Measurements from ENCODE around the gene TNFRSF19.

DNA sequence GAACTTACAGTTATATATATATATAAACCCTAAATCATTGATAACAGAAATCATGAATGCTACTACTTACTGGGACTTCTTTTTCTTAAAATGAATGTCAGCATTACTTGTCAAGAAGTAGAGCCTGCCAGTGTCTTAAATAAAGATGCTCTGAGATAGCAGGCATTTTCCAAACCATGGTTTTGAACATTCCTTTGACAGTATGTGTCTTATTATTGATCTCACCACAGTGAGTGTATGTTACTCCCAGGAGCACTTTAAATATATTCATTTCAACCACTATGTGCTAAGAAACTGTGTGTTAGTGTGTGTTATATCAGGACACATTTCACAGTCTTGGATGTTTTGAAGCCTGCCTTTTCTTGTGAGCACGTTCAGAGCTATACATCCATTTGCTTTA lies 28.2 kb downstream of the TNFRSF19 start:
- TF ChIP-seq, protein P1, sequence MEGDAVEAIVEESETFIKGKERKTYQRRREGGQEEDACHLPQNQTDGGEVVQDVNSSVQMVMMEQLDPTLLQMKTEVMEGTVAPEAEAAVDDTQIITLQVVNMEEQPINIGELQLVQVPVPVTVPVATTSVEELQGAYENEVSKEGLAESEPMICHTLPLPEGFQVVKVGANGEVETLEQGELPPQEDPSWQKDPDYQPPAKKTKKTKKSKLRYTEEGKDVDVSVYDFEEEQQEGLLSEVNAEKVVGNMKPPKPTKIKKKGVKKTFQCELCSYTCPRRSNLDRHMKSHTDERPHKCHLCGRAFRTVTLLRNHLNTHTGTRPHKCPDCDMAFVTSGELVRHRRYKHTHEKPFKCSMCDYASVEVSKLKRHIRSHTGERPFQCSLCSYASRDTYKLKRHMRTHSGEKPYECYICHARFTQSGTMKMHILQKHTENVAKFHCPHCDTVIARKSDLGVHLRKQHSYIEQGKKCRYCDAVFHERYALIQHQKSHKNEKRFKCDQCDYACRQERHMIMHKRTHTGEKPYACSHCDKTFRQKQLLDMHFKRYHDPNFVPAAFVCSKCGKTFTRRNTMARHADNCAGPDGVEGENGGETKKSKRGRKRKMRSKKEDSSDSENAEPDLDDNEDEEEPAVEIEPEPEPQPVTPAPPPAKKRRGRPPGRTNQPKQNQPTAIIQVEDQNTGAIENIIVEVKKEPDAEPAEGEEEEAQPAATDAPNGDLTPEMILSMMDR (conservative IDR thresholded peaks at IDR 0.05; ENCODE audit: low read depth, low read length): no peak
- TF ChIP-seq EZH2 (IDR thresholded peaks at IDR 0.05; ENCODE audit: borderline replicate concordance, low read depth, low read length, poor library complexity, severe bottlenecking): no peak
